Stimulated activated CD4-positive, alpha-beta T cell treated with anti-CD3 and anti-CD28 coated beads, Interleukin-4, amount 100 ng/mL, for 1 hour (primary cell): ENCODE results near the gene IFNA16.
"Not testable (repeated sequence)": the region's sequence is repeated elsewhere in the genome, so short reads cannot be mapped to it uniquely, and the experiment has no call there.

ENCODE experiments used
- DNase-seq: peaks from one replicate; pipeline ENCODE4 v3.0.0-alpha.2; 2020

Gene IFNA16

GRCh38 chr9:21217211-21217610 lies at the start of gene IFNA16:
IFNA16 (minus strand) TSS chr9:21217311; CDS start chr9:21217305, 6 bp downstream.
- DNase-seq = not testable (repeated sequence)

- no peak for DNase-seq
Measured at GRCh38 chr9:21265421-21266189, 48.5 kb upstream of the IFNA16 start.

GRCh38 chr9:21255538-21256212 lies 38.6 kb upstream of the IFNA16 start:
- DNase-seq = no peak

- no peak for DNase-seq
Measured at GRCh38 chr9:21252721-21253547, 35.8 kb upstream of the IFNA16 start.

DNA sequence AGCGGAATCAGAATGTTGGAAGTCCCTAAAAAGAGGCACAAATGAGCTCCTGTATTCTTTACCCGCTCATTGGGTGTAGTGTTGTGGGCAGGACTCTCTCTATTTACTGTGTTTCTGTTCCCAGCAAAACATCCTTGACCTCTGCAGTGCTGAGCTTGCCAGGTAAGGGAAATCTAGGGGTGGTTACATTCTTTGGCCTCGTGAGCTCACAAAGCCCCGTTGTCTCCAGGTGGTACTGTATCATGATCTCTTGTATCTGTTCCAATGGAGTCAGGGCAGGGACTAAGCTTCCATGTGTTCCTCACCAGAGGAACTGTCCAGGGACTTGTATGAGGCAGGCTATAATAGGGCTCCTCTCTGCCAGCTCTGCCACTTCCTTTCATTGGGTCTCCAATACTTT lies 34.5 kb upstream of the IFNA16 start:
- no peak for DNase-seq

DNA sequence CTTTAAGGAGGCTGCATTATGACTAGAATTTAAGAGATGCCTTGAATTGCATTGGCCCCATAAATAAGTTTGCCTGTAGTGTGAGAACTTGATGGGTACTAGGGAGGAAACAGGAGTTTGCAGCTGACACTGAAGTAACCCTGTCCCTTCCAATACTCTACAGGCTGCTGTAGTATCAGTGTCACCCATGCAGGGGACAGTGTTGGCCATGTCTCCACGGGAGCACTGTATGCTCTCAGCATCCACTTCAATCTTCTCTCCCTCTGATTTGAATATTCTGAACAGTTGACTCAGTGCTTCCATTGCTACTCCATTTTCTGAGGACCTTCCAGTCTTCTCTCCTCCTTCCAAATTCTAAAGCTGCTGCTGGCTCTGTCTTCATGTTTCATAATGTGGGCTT lies 34.1 kb upstream of the IFNA16 start:
- no peak for DNase-seq

GRCh38 chr9:21244836-21245235 lies 27.7 kb upstream of the IFNA16 start:
- no peak for DNase-seq

DNA sequence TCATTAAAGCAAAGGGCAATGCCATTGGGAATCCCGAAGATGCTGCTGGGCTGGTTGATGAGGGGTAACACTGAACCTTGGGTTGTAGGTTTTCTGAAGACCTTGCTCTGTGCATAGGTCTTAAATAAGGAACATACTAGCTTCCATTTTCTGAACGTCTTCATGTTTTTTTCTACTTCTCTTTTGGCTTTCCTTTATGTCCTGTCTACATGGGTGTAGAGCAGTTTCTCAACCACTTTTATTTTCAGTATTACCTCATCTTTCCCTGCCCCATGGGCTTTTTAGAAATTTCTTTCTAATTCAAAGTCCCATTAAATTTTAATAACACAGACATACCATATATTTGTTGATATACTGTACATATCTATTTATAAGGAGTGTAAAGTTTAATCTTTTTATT lies 22.8 kb upstream of the IFNA16 start, which contains the start of gene IFNA14:
TSS of gene IFNA14 (minus strand) at position 95 of the 400 bp plus-strand sequence. CDS start at position 25, 70 bp downstream.
- DNase-seq = no peak

DNA sequence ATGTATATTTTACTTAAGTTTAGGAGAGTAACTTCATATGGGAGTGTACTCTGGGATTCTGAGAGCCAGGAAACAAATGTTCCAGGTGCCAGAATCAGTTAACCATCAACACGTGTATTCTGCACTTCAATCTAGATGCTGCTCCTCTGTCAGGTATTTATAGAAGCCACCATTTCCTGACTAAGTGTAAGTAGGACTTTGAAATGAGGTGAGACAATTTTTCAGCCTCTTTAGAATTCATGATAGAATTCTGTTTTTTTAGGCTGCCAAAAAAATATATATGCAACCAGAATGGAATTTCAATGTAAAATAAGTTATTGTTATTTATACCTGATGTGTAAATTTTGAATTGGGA lies 19.2 kb upstream of the IFNA16 start:
- not testable (repeated sequence) for DNase-seq

DNA sequence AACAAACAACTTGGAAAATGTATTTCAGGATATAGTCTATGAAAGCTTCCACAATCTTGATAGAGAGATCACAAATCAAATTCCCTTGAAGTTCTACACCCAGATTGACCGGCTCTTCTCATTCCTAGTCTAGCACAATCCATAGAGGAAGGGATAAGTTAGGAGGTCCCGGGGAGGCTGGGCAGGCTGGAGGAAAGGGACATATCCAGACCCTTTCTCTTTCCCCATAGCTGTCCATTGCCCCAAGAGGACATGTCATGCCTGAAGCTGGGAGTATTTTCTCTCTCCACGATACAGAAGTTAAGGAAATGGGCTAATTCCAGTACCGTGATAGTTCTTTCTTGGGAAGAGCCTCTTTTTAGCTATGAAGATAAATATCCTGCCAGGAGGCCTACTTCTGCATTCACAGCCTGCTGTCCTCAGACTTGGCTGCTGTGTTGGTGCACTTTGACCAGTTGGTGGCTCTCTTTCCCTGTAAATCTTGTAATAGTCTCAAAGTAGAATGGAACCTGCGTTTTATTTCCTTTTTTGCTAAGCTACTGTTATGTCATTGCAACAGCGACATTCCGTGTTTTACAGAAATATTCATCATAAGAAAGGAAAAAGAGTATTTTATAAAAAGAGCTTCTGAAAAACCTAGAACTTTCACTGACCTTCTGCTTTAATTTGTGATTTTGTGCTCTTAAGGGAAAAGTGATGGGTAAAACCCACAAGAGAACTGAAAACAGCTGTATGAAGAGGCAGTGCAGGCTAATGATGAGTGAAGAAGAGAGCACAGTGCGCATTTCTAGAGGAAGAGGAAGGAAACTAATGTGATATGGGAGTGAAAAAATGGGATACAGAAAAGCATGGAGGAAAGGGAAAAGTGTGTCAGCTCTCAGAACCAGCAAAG lies 18.6 kb upstream of the IFNA16 start:
- DNase-seq = peak; percentile 13

DNA sequence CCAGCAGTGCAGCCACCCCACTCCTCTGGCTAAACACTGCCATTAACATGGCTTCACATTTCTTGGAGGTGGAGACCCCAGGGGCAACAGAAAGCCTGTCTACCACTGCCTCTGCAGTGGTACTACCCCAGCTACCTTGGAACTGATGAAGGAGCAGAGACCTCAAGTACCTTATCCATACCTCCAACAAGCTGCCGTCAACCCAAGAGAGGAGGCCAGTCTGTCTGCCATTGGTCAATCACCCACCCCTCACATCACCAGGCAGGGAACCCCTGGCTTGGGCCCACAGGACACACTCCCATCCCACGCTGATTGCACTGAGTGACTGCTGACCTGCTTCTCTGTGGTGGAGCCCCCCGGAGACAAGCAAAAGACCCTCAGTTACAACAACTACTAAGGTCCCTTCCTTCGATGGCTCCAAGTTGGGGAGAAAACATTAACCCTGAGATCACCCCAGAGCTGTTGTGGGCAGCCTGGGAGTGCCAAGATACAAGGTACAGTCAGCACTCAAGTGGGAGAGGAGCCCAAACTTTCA lies 17.1 kb upstream of the IFNA16 start:
- no peak for DNase-seq

GRCh38 chr9:21233258-21233657 lies 16.1 kb upstream of the IFNA16 start:
- DNase-seq = no peak

GRCh38 chr9:21228122-21228521 lies 11.0 kb upstream of the IFNA16 start, which contains the start of gene IFNA17:
IFNA17 (minus strand) TSS chr9:21228222; CDS start chr9:21228173, 49 bp downstream.
- DNase-seq = no peak

GRCh38 chr9:21213411-21214326 lies 3.4 kb downstream of the IFNA16 start:
- not testable (repeated sequence) for DNase-seq

DNA sequence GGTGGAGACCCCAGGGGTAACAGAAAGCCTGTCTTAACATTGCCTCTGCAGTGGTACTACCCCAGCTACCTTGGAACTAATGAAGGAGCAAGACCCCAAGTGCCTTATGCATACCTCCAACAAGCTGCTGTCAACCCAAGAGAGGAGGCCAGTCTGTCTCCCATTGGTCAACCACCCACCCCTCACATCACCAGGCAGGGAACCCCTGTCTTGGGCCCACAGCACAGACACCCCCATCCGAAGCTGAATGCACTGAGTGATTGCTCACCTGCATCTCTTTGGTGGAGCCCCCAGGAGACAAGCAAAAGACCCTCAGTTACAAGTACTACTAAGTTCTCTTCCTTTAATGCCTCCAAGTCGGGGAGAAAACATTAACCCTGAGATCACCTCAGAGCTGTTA lies 5.0 kb downstream of the IFNA16 start:
- not testable (repeated sequence) for DNase-seq

GRCh38 chr9:21210782-21211181 lies 6.3 kb downstream of the IFNA16 start:
- not testable (repeated sequence) for DNase-seq

- no peak for DNase-seq
Measured at GRCh38 chr9:21210311-21210710, 6.8 kb downstream of the IFNA16 start.

DNA sequence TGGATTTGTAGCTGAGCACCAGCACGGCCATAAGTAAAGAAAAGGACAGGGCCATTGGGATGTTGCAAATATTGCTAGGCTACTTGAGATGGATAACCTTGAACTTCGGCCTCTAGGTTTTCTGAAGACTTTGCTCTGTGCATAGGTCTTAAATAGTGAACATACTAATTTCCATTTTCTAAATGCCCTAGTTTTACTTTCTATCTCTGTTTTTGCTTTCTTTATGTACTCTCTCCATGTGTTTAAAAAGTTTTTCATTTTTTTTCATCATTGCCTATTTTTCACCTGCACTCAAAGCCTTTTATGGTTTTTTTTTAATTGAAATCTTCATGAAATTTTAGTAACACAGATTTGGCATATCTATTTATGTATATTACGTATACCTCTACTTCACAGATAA lies 10.1 kb downstream of the IFNA16 start, which contains the start of gene IFNA10:
TSS of gene IFNA10 (minus strand) at position 101 of the 400 bp plus-strand sequence. CDS start at position 55, 46 bp downstream.
- not testable (repeated sequence) for DNase-seq

GRCh38 chr9:21205204-21205603 lies 11.9 kb downstream of the IFNA16 start:
- no peak for DNase-seq

- DNase-seq = not testable (repeated sequence)
Measured at GRCh38 chr9:21202105-21202504, 15.0 kb downstream of the IFNA16 start, which contains the start of gene IFNA7. IFNA7 (minus strand) TSS chr9:21202205; CDS start chr9:21202165, 40 bp downstream.
